Mucosa of descending colon (tissue), 3 donors: ENCODE measurements around the gene CEP72. TPM values are rescaled to one million over a fixed set of nuclear protein-coding genes. Genes with fewer than 3 reads are reported as not detected.

ENCODE experiments used
- ATAC-seq: fragments of 200-7000 bp; cut with Tn5 transposase; one replicate; pipeline ENCODE4 v1.9.1; 2020; ENCODE audit warnings: mild to moderate bottlenecking, moderate library complexity
- DNase-seq, 3 donors: peaks; one replicate each; pipeline ENCODE4 v3.0.0-alpha.2; 2020
- H3K36me3 ChIP-seq: fragments of 200-600 bp; one replicate; pipeline ENCODE4 v1.8.0; 2021; ENCODE audit warnings: low read depth, mild to moderate bottlenecking
- H3K4me1 ChIP-seq: fragments of 200-600 bp; one replicate; pipeline ENCODE4 v1.8.0; 2021; ENCODE audit warnings: low read depth, mild to moderate bottlenecking
- H3K4me3 ChIP-seq: fragments of 200-600 bp; one replicate; pipeline ENCODE4 v1.8.0; 2021; ENCODE audit warnings: mild to moderate bottlenecking
- H3K9me3 ChIP-seq: fragments of 200-600 bp; one replicate; pipeline ENCODE4 v1.8.0; 2021; ENCODE audit warnings: mild to moderate bottlenecking
- CTCF ChIP-seq: fragments of 200-600 bp; IDR thresholded peaks from one replicate; pipeline ENCODE4 v1.8.0; 2022; ENCODE audit warnings: antibody characterized with exemption, mild to moderate bottlenecking
- intact Hi-C, 2 donors: fragments of 100-400 bp; cut with DNase I in 1 of 2; cut with micrococcal nuclease in 1 of 2; formaldehyde crosslinking; loops; one replicate each; pipeline versions ENCODE4 v1.11.0 to v1.11.1; 2022; cut with DNase I, micrococcal nuclease
- total RNA-seq, 3 donors: library from RNA; stranded (reverse); fragmentation: NEBNext Ultra II Directional in 2 of 3; extraction: Animal tissue kit (Norgen Biotek cat#: 25700) in 2 of 3; gene quantifications; one replicate each; pipeline versions ENCODE4 v1.2.1 to v1.2.4, GENCODE V29; 2021 to 2023
- donor health status: DM: no; HTN: no; CAD: no; lungs with moderate emphysema.
- donor health status: DM: no; HTN: no; CAD: no.
- donor health status: DM: no; HTN: yes; CAD: no.

The CEP72 gene
- total RNA-seq, 3 donors from 2014 or later, result 7.3 to 9.7 (median 8.8) TPM

DNA sequence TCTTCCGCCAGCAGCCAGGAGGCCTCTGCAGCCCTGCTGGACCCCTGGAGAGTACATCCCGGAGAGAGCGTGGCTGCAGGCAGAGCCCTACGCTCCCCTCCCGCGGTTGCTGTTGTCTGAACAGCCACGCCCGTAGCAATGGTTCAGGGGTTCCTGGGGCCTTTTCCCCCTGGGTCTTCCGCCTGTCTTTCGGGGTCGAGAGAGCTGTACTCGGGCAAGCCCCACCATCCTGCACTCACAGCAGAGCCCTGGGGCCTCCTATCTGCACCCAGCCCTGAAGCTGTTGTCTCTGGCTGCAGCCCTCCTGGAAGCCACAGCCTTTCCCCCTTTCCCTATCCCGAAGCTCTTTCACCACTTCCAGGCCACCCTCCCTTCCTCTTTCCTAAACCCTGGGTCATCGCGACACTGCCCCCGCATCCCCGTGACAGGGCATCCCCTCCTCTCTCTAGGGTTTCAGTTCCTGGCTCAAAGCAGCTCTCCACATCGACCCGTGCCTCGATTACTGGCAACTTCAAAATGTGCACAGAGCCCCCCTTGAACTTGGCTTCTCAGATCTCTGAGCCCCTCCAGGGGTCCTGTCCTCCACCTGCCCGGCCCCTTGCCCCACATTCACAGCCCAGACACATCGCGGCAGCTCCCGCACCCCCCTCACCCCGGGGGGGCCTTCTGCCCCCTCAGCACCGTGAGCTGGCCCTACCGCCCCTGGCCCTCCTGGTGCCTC, 43.9 kb upstream of the CEP72 start:
- no peak for TF ChIP-seq CTCF
- DNase-seq, result no peak

DNA sequence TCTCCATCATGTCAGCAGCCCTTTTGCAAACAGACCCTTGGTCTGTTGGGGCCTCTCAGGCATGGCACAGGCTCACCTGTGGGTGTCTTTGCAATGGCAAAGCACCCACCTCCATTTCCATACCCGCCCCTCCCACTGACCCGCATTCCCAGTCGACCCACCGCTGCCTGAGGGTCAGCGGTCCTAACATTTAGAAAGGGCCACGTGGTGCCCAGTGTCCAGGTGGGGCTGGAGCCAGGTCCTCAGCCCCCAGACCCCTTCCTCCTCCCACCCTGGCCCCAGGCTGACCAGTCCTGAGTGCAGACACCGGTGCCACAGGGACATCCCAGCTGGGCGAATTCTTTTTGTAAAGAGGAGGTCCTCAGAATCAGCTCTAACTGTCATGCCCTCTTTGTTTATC, 43.3 kb upstream of the CEP72 start:
- ATAC-seq (no peak), DNase-seq (no peak)
- intact Hi-C loops, result no loop called here
- H3K36me3 ChIP-seq, result no peaks in the 10 kb centered on the region
- no peak overlapping the region for H3K4me3 ChIP-seq
- no peak for TF ChIP-seq CTCF
- peaks cover 3% of the 10 kb centered on the region for H3K4me1 ChIP-seq
- no peaks in the 10 kb centered on the region for H3K9me3 ChIP-seq

More for the DNA sequence above, 43.9 kb upstream of the CEP72 start:
- Histone ChIP-seq H3K36me3 (no peaks in the 10 kb centered on the region), H3K4me3 (no peak overlapping the region), H3K4me1 (peaks cover 3% of the 10 kb centered on the region), H3K9me3 (no peaks in the 10 kb centered on the region)
- ATAC-seq, result peak; percentile 16
- intact Hi-C loops, result no loop called here

DNA sequence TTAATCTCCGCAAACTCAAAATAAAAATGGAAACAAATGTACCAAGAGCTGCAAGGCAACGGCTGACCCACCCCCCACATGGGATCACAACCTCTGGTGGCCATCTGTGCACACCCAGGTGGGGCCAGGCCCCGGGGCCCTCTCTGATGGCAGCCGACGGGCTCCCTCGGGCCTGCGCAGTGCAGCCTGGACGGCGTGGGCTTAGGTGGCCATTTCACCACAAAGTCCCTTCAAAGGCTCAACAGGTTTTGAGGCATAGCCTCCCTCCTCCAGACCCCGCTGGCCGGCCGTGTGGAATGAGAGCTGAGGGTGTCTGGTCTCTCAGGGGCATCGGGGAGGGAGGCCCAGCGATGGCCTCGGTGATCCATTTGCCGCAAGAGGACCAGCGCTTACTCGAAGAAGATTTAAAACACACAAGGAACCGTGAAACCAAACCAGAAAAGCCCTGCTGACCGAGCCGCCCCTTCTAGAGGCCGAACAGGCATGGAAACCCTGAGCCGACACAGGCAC, 42.7 kb upstream of the CEP72 start:
- Histone ChIP-seq H3K4me1 (peaks cover 3% of the 10 kb centered on the region), H3K4me3 (no peak overlapping the region), H3K36me3 (no peaks in the 10 kb centered on the region), H3K9me3 (no peaks in the 10 kb centered on the region)
- intact Hi-C loops, result no loop called here
- no peak for DNase-seq
- ATAC-seq, result no peak
- no peak for TF ChIP-seq CTCF

DNA sequence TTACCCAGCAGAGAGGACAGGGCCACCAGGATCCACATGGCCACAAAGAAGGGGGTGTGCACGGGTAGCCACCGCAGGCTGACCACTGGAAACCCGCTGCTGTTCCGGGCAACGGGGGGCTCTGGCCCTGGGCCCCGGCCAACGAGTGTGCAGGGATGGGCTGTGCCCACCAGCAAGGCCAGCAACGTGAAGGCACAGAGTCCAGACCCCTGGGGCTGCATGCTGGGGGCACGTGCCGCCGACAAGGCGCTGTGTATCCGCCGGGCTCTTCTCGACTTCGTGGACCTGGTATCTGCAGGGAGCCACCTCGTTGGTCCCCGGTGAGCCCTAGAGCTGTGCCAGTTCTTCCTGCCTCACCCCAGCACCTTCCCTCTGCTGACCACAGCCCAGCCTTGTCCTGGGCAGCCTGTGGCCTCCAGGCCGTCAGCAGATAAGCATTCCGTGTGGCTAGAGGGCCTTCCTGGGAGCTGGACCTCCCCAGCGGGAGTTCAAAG, 42.2 kb upstream of the CEP72 start:
- no peak for ATAC-seq
- Histone ChIP-seq H3K4me1 (peaks cover 3% of the 10 kb centered on the region), H3K4me3 (no peak overlapping the region), H3K9me3 (no peaks in the 10 kb centered on the region), H3K36me3 (no peaks in the 10 kb centered on the region)
- TF ChIP-seq CTCF, result no peak
- no peak for DNase-seq
- intact Hi-C loops, result no loop called here

DNA sequence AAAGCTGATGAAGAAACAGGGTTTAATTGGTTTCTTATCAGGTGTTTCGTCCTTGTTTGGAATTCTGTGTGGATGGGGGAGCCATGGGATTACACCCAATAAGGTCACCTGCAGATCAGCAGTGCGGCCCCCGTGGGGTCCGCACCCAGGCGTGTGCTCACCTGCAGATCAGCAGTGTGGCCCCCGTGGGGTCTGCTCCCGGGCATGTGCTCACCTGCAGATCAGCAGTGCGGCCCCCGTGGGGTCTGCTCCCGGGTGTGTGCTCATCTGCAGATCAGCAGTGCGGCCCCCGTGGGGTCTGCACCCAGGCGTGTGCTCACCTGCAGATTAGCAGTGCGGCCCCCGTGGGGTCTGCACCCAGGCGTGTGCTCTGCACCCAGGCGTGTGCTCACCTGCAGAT, 41.7 kb upstream of the CEP72 start:
- Histone ChIP-seq H3K4me3 (no peak overlapping the region), H3K36me3 (no peaks in the 10 kb centered on the region), H3K4me1 (peaks cover 3% of the 10 kb centered on the region), H3K9me3 (no peaks in the 10 kb centered on the region)
- DNase-seq, result no peak
- no peak for TF ChIP-seq CTCF
- intact Hi-C loops, result no loop called here
- ATAC-seq, result no peak
